T-helper 1 cell treated with Interleukin-12 subunit alpha and Interleukin-12 subunit beta and Interleukin-4 antibody, amounts not matched to agents 30 μg/mL and 1 μg/mL, for 36 hours (primary cell): ENCODE results near the gene MEIS2.

Experiments used
- H3K27ac Mint-ChIP-seq: one replicate; pipeline ENCODE4 v1.8.0; 2021; ENCODE audit warnings: mild to moderate bottlenecking, mixed read lengths
- H3K27me3 Mint-ChIP-seq: one replicate; pipeline ENCODE4 v1.8.0; 2021; ENCODE audit warnings: low read depth, mixed read lengths
- H3K36me3 Mint-ChIP-seq: one replicate; pipeline ENCODE4 v1.8.0; 2021; ENCODE audit warnings: low read depth, mixed read lengths
- H3K4me1 Mint-ChIP-seq: one replicate; pipeline ENCODE4 v1.8.0; 2021; ENCODE audit warnings: low read depth, mixed read lengths
- H3K4me3 Mint-ChIP-seq: one replicate; pipeline ENCODE4 v1.8.0; 2021; ENCODE audit warnings: mild to moderate bottlenecking, moderate library complexity, mixed read lengths
- H3K9me3 Mint-ChIP-seq: one replicate; pipeline ENCODE4 v1.8.0; 2021; ENCODE audit warnings: mixed read lengths

The MEIS2 gene

DNA sequence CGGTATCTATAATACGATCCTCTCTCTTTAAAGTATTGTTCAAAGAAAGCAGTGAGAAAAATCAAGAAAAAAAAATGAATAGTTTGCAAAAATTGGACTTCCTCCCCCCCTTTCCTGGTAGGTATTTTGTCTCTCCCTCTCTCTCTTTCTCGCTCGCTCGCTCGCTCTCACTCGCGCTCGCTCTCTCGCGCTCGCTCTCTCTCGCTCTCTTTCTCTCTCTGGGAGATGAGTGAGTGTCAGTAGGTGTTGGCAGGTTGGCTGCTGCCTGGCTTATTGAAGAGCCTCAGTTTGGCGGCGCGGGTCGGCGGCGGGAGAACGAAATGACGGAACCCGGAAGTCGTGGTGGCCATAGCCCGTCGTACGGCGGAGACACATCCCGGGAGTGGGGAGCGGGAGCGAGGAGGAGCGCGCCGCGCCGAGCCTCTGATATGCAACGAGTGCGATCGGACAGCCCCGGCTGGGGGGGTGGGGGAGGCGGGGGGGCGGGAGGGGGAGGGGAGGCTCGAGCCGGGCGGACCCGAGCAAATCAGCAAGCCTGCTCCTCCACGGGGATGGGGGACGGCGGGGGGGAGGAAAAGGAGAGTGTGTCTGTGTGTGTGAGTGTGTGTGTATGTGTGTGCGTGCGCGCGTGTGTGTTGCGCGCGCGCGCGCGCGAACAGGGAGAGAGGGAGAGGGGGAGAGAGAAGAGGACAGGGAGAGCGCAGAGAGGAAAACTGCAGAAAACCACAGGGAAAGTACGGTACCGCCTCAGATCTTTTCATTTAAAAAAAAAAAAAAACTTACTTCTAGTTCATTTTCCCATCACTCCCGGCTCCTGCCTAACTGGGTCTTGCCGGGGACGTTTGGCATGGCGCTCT is at the start of gene MEIS2:
MEIS2 (minus strand) TSS at position 441 of the 857 bp plus-strand sequence. CDS start 1,083 bp downstream, outside the sequence.
- H3K27me3 Mint-ChIP-seq = peaks cover 100% of the 10 kb centered on the region
- peak within 1 kb of the TSS; percentile 90 for H3K4me3 Mint-ChIP-seq
- peaks cover 7% of the 10 kb centered on the region for H3K36me3 Mint-ChIP-seq
- H3K4me1 Mint-ChIP-seq = peaks cover 23% of the 10 kb centered on the region
- H3K27ac Mint-ChIP-seq = peak within 1 kb of the TSS; percentile 77
- H3K9me3 Mint-ChIP-seq = peaks cover 4% of the 10 kb centered on the region

DNA sequence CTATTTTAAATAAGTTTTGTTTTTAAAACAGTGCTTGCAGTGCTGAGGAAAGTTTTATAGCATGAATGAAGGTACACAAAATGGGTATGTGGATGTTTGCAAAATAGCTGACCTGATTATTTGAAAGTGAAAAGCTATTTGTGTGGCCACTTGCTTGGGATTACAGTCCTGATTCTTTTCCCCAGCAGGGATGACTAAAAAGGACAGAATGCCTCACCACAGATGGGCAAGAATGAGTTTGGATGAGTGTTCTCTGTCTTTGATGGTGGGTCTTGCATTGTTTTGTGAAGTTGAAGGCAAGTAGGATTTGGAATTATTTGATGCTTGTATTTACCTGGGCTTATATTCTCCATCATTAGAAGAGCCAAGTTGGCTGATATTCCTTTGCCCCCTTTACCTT is 48.8 kb upstream of the MEIS2 start:
- Mint-ChIP-seq H3K27me3 (no peaks in the 10 kb centered on the region), H3K27ac (no peak overlapping the region), H3K36me3 (no peaks in the 10 kb centered on the region), H3K4me3 (no peak overlapping the region), H3K9me3 (no peaks in the 10 kb centered on the region), H3K4me1 (no peaks in the 10 kb centered on the region)

DNA sequence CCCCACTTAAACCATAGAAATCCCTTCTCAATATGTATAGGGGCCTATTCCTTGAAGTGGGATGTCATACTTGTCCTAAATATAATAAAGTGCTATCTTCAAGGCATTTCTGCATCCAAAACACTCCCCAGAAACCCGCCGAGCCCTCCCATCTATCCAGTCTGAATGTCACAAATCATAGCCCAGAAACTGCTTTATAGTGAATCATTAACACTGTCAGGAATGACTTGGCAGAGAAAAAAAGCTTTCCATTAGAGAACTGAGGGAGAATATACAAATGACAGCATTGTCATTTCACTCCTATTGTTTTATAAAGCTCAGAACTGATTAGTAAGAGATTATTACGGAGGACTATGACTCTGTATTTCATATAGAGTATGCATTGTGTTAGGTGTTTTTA is 48.4 kb upstream of the MEIS2 start:
- Mint-ChIP-seq H3K4me1 (no peaks in the 10 kb centered on the region), H3K9me3 (no peaks in the 10 kb centered on the region), H3K27ac (no peak overlapping the region), H3K36me3 (no peaks in the 10 kb centered on the region), H3K4me3 (no peak overlapping the region), H3K27me3 (no peaks in the 10 kb centered on the region)

DNA sequence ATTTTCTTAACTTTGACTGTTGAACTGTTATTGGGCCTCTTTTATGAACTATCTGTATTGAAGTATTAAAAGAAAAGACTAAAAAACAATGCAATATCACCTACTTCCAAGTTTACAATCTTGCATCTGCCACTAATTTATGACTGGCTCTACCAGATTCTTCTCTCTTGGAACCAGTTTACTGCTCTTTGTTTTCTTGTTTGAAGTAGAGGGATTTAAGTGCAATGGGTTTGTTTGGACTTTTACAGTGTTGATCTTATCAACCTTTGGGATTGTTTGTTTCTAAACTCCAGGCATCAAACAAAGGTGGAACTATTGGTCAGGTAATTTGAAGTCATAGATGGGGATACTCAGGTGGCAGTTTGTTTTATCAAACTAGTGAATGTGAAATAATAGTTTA is 43.0 kb upstream of the MEIS2 start:
- H3K36me3 Mint-ChIP-seq = no peaks in the 10 kb centered on the region
- no peak overlapping the region for H3K27ac Mint-ChIP-seq
- H3K27me3 Mint-ChIP-seq = no peaks in the 10 kb centered on the region
- H3K4me3 Mint-ChIP-seq = no peak overlapping the region
- no peaks in the 10 kb centered on the region for H3K4me1 Mint-ChIP-seq
- no peaks in the 10 kb centered on the region for H3K9me3 Mint-ChIP-seq

DNA sequence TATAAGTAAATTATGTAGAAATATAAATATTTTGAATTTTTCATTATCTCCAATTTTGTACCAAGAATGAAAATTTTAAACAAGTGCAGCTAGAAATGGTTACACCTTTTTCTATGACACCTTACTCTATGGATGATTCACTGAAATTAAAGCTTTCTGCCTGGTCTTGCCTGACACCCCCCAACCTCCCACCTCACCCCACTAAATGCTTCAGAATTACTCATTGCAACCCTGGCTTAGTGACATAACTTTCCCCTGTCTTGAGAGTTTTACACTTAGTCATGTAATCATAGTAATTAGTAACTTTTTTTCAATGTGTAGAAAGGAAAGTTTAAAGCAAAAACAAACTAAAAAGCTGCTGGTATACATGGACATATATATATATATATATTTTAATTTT is 42.0 kb upstream of the MEIS2 start:
- H3K4me1 Mint-ChIP-seq = no peaks in the 10 kb centered on the region
- H3K4me3 Mint-ChIP-seq = no peak overlapping the region
- no peak overlapping the region for H3K27ac Mint-ChIP-seq
- H3K9me3 Mint-ChIP-seq = no peaks in the 10 kb centered on the region
- no peaks in the 10 kb centered on the region for H3K27me3 Mint-ChIP-seq
- H3K36me3 Mint-ChIP-seq = no peaks in the 10 kb centered on the region

DNA sequence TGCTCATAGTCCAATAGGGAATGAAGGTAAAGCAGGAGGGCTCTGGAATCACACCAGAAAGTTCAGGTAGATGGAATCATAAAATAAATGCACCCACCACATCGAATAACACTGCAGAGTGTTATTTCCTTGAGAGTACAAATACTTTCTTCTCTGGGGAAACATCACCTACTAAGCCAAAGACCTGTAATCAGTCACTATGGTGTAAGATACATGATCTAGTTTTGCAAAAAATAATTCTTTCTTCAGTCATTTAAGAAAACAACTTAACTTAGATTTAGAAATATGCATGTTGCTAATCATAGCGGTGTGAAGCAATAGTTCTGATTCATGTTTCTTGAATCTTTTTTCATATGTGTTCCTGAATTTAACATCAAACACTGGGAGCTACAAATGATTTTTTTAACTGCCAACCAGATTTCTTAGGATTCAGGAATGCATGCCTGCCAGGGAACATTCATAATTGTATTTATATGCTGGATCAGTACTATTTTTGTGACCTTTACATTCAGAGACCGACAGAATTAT is 40.2 kb upstream of the MEIS2 start:
- Mint-ChIP-seq H3K9me3 (no peaks in the 10 kb centered on the region), H3K36me3 (no peaks in the 10 kb centered on the region), H3K4me3 (no peak overlapping the region), H3K27me3 (no peaks in the 10 kb centered on the region), H3K4me1 (no peaks in the 10 kb centered on the region), H3K27ac (no peak overlapping the region)

DNA sequence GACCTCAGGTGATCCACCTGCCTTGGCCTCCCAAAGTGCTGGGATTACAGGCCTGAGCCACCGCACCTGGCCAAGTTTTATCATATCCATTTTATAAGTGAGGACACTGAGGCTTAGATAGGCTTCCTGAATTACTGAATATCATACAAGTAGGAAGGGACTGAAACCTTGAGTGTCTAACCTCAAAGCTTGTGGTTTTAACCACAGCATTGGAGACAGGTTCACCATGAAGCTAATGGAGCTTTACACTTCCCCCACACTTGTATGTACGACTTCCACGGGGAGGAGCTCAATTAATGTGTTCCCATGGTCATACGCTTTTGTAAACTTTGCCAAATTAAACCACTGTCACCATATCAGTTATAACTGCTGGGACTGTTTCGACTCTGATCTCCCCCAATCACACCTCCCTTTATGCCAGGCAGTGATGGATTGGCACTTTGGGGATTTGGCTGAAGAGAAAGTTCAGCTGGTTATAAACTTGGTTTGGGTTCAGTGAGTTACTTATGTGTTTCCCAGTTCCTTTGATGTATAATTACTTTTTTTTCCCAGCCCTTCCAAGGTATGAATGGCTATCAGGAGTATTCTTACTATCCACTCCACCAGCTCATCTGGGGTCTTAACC is 38.4 kb upstream of the MEIS2 start:
- Mint-ChIP-seq H3K36me3 (no peaks in the 10 kb centered on the region), H3K4me3 (no peak overlapping the region), H3K4me1 (no peaks in the 10 kb centered on the region), H3K27me3 (no peaks in the 10 kb centered on the region), H3K27ac (no peak overlapping the region), H3K9me3 (no peaks in the 10 kb centered on the region)

DNA sequence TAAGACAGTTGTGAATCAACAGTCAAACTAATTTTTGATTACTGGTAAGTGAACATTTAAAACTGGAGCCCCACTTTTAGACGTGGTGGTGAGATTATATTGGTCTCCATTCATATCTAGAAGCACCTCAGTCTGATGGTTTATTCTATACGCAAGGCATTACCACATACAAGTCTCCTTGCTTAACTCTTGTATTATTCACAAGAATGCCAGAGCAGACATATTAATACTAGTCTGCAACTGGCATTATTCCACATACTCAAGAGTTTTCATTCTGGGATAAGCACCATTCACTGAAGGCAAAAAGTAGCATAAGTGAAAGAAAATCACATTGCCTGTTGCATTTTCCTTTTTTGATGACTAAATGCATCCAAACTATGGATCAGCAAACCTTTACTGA is 36.9 kb upstream of the MEIS2 start:
- Mint-ChIP-seq H3K27me3 (no peaks in the 10 kb centered on the region), H3K9me3 (no peaks in the 10 kb centered on the region), H3K4me3 (no peak overlapping the region), H3K36me3 (no peaks in the 10 kb centered on the region), H3K4me1 (no peaks in the 10 kb centered on the region), H3K27ac (no peak overlapping the region)

DNA sequence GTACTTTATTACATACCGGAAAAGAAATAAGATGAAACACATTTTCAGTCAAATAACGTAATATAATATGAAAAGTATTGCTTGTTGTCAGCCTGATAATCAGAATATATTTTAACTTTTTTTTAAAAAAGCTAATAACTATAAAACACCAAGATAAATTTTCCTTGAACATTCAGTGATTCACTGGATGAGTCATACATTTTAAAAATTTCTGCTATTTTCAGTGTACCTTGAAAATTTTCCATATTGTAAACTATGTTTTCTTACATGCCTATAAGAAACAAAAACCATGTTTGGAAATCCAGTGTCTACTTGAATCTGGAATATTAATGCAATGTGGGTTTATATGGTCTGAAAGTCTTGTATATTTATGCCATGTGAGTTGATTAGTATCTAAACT is 36.3 kb upstream of the MEIS2 start:
- H3K4me1 Mint-ChIP-seq = no peaks in the 10 kb centered on the region
- peaks cover 5% of the 10 kb centered on the region for H3K27me3 Mint-ChIP-seq
- H3K4me3 Mint-ChIP-seq = no peak overlapping the region
- no peaks in the 10 kb centered on the region for H3K9me3 Mint-ChIP-seq
- no peaks in the 10 kb centered on the region for H3K36me3 Mint-ChIP-seq
- no peak overlapping the region for H3K27ac Mint-ChIP-seq

DNA sequence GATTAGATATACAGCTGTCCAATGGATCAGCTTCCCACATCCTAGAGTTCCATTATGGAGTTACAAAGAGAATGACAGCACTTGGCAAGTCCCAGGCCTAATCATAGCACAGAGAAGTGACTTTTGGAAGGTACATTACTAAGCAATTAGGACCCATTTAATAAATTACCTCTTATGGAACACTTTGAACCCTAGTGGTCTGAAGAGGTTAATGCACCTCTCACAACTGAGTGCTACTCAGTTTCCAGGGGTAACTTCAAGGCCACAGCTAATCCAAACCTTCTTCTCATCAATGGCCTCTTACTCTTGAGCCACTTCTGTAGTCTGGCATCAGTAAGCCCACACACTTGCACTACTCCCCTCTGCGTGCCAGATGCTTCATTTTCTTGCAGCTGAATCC is 34.9 kb upstream of the MEIS2 start:
- Mint-ChIP-seq H3K9me3 (no peaks in the 10 kb centered on the region), H3K27ac (no peak overlapping the region), H3K4me3 (no peak overlapping the region), H3K4me1 (no peaks in the 10 kb centered on the region), H3K36me3 (no peaks in the 10 kb centered on the region), H3K27me3 (peaks cover 5% of the 10 kb centered on the region)

DNA sequence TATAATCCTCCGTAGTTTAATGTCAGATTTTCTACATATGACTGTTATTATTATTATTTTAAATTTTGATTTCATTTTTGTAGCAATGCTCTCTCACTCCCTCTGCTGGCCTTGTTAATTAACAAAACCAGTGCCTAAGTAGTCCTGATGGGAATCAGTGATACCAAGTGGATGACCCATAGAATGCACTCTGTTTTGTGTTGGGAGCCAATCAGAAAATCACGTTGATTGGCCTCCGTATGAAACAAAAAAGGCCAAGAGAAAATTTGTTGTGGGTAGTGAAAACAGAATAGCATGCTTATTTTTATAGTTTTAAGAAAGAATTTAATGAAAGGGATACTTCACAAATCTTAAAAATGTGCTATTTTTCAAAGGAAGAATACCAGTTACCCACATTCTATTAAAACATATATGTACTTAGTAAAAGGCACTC is 34.4 kb upstream of the MEIS2 start:
- H3K4me1 Mint-ChIP-seq = no peaks in the 10 kb centered on the region
- no peak overlapping the region for H3K4me3 Mint-ChIP-seq
- H3K27me3 Mint-ChIP-seq = peaks cover 5% of the 10 kb centered on the region
- no peak overlapping the region for H3K27ac Mint-ChIP-seq
- no peaks in the 10 kb centered on the region for H3K9me3 Mint-ChIP-seq
- no peaks in the 10 kb centered on the region for H3K36me3 Mint-ChIP-seq

DNA sequence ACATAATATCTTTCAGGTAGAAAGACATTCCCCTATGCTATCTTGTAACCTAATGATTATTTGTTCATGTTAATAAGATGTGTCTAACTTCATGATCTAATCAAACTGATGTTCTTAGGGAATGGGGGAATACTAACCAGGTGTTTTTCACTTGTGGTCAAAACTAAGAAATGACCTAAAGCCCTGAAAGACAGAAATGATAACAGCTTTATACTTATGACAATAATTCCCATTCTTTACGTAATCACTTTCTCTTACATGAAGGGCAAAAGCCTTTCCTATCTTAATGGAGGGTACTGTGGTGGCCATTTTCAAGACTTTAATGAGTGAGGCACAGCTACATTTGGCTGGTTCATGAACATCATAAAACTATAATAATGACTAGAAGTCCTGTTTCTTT is 33.9 kb upstream of the MEIS2 start:
- Mint-ChIP-seq H3K9me3 (no peaks in the 10 kb centered on the region), H3K27me3 (peaks cover 5% of the 10 kb centered on the region), H3K36me3 (no peaks in the 10 kb centered on the region), H3K4me3 (no peak overlapping the region), H3K27ac (no peak overlapping the region), H3K4me1 (no peaks in the 10 kb centered on the region)

DNA sequence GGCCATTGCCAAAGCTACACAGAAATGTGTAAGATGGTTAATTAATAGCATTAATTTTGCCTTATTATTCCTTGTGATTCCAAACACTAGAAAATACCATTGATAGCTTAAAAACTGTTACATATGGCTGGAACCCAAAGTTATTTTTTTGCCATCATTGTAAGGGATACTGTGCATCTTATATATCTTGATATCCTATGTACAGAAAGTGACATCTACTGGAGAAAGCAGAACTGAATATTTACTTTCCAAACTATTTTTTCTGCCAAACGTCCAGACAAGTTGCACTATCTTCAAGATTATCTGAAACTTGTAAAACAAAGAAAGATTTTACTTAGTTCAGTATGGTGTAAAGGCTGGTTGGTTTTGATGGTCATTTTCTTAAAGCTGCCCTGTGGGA is 33.3 kb upstream of the MEIS2 start:
- Mint-ChIP-seq H3K9me3 (no peaks in the 10 kb centered on the region), H3K4me1 (no peaks in the 10 kb centered on the region), H3K27ac (no peak overlapping the region), H3K4me3 (no peak overlapping the region), H3K27me3 (peaks cover 5% of the 10 kb centered on the region), H3K36me3 (no peaks in the 10 kb centered on the region)

DNA sequence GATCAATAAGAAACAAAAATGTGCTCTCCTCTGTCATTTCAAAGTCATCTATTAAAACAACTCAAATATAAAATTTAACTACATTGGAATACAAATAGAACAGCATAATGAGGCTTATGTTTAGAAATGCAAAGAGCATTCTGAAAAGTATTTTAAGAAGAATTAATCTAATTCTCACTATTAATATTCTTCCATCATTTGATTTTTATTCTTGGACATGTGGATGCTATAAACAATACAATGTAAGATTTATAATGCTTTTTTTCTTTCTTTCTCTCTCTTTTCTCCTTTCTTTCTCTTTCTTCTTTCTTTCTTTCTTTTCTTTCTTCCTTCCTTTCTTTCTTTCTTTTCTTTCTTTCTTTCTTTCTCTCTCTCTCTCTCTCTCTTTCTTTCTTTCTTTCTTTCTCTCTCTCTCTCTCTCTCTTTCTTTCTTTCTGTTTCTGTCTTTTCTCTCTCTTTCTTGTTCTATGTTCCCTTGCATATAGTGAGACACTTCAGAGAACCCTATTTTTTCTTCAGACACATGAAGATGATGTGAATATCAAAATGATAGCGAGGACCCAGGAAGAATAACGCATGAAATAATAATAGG is 32.6 kb upstream of the MEIS2 start:
- H3K4me3 Mint-ChIP-seq = no peak overlapping the region
- H3K36me3 Mint-ChIP-seq = no peaks in the 10 kb centered on the region
- peaks cover 5% of the 10 kb centered on the region for H3K27me3 Mint-ChIP-seq
- no peaks in the 10 kb centered on the region for H3K9me3 Mint-ChIP-seq
- H3K4me1 Mint-ChIP-seq = no peaks in the 10 kb centered on the region
- no peak overlapping the region for H3K27ac Mint-ChIP-seq

DNA sequence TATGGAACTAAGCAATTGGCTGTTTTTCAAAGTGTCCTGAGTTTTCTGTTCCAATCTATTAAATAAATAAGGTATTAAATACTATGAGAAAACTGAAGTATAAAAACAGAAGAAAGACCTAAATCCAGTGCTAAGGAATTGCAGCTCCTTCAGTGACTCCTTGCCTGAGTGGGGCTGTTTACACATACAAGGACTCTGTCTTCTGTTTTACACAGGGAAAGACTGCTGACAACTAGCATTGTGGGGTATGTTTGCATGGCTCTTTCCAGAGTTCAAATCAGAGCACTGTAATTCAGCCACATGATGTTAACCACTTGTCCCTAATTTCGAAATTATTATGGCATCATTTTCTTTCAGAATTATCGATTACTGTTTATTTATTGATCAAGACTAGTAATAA is 31.3 kb upstream of the MEIS2 start:
- no peaks in the 10 kb centered on the region for H3K4me1 Mint-ChIP-seq
- H3K27ac Mint-ChIP-seq = no peak overlapping the region
- H3K4me3 Mint-ChIP-seq = no peak overlapping the region
- no peaks in the 10 kb centered on the region for H3K9me3 Mint-ChIP-seq
- H3K36me3 Mint-ChIP-seq = no peaks in the 10 kb centered on the region
- peaks cover 5% of the 10 kb centered on the region for H3K27me3 Mint-ChIP-seq
